Spinal cord (tissue), 10 donors: Measurements from ENCODE around the gene PPP1R9A. TPM values are rescaled to one million over a fixed set of nuclear protein-coding genes. Genes with fewer than 3 reads are reported as not detected.
A peak's percentile ranks its signal among the peaks of the same experiment; 100 is the strongest.

Experiments
- DNase-seq, 6 donors: peaks; one replicate each; pipeline versions ENCODE4 v3.0.0 to v3.0.0-alpha.2; 2013 to 2015; ENCODE audit warnings: low spot score in 6 of 6, low read depth in 4 of 6
- H3K27ac ChIP-seq: one replicate; pipeline ENCODE4 v1.5.1; 2013; ENCODE audit warnings: low read depth, low read length, control low read depth
- H3K27me3 ChIP-seq: one replicate; pipeline ENCODE4 v1.6.1; 2013; ENCODE audit warnings: low read length; ENCODE audit not compliant: control insufficient read depth, insufficient read depth
- H3K36me3 ChIP-seq: one replicate; pipeline ENCODE4 v1.6.1; 2013; ENCODE audit warnings: low read length; ENCODE audit not compliant: control insufficient read depth, insufficient read depth
- H3K4me1 ChIP-seq: one replicate; pipeline ENCODE4 v1.6.1; 2013; ENCODE audit warnings: low read length; ENCODE audit not compliant: control insufficient read depth, insufficient read depth
- H3K4me3 ChIP-seq: one replicate; pipeline ENCODE4 v1.5.1; 2013; ENCODE audit warnings: low read depth, low read length, control low read depth
- H3K9me3 ChIP-seq: one replicate; pipeline ENCODE4 v1.6.1; 2013; ENCODE audit warnings: low read length; ENCODE audit not compliant: control insufficient read depth, insufficient read depth
- whole genome bisulfite sequencing: methylation state at CpG from one replicate; pipeline ENCODE4 v1.1.5; 2013; ENCODE audit warnings: missing lambda C conversion rate; ENCODE audit not compliant: insufficient coverage; 5-methylcytosine and 5-hydroxymethylcytosine counted together
- polyA plus RNA-seq, 2 donors: library from polyadenylated mRNA; unstranded; fragments of 120-200 nt; gene quantifications; one replicate each; pipeline ENCODE4 v1.2.1, GENCODE V29; 2013; ENCODE audit not compliant: insufficient read length in 2 of 2
- total RNA-seq, 2 donors: library from RNA; depleted of rRNA in 1 of 2; stranded (reverse); fragments of 120-200 nt in 1 of 2; fragments of >200 nt in 1 of 2; gene quantifications; one replicate each; pipeline versions ENCODE4 v1.2.3 to v1.2.4, GENCODE V29; 2013 to 2014
- donor health status: healthy.

Gene PPP1R9A
- total and polyA plus RNA-seq, 4 donors = 23.4 to 69.9 (median 38.0) TPM

DNA sequence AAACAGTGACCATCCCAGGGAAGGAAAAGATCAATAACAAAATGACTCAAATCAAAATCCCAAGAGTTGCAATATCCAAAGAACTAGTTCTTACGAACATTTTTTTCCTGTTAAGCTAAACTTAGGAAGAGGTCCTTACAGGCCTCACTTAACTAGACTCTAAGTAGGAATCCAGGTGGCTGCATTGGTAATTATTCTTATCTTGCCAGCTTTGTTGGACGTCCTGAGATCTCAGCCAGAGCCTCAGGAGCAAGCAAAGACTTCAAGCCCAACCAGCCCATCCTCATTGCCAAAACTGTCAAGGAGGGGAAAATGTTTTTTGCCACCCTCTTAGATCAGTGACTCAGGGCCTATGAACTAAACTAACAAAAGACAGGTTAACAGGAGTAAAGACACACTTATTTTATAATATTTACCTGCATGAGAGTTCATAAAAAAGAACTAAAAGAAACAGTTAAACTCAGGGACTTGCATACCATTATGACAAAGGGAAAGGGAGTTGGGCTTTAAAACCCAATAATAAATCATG is 18.3 kb upstream of the PPP1R9A start:
- Histone ChIP-seq H3K4me1 (no peaks in the 10 kb centered on the region), H3K27ac (no peak overlapping the region), H3K27me3 (no peaks in the 10 kb centered on the region), H3K4me3 (no peak overlapping the region), H3K36me3 (no peaks in the 10 kb centered on the region), H3K9me3 (no peaks in the 10 kb centered on the region)
- 80% methylated on average over 1 of the region's 2 CpGs for WGBS
- no peak for DNase-seq

DNA sequence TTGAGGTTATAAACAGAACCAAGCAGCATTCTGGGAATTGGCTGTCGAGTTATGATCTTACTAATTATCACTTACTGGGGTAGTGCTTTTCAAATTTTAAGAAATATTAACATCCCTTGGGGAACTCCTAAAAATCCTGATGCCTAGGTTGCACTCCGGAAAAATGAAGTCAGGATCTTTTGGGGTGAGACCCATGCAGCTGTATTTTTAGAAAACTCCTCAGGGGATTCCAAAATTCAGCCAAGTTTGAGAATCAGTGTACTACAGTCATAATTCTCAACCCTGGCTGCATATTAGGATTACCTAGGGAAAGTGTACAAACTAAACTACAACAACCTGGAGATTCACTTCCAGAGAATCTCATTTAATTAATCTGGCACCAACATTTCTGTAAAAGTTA is 17.2 kb upstream of the PPP1R9A start:
- H3K27me3 ChIP-seq = no peaks in the 10 kb centered on the region
- H3K4me1 ChIP-seq = no peaks in the 10 kb centered on the region
- no CpG with 5 or more reads among the region's 2 CpGs for WGBS
- no peaks in the 10 kb centered on the region for H3K36me3 ChIP-seq
- no peak overlapping the region for H3K27ac ChIP-seq
- H3K9me3 ChIP-seq = no peaks in the 10 kb centered on the region
- DNase-seq = no peak
- H3K4me3 ChIP-seq = no peak overlapping the region

DNA sequence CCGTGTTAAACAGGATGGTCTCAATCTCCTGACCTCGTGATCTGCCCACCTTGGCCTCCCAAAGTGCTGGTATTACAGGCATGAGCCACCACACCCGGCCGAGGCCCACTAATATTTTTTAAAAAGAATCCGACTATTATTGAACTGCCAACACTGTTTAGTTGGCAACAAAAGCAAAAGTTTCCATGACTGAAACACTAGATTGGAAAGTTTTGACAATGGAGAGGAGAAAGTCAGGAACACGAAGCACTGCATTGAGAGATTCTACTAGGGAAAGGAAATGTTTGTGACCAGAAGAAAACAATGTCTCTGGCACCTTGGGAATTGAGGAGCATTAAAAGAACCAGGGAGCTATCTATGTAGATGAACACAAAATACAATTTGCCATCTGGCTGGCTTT is 13.7 kb upstream of the PPP1R9A start:
- Histone ChIP-seq H3K4me1 (no peaks in the 10 kb centered on the region), H3K27me3 (no peaks in the 10 kb centered on the region), H3K27ac (no peak overlapping the region), H3K36me3 (no peaks in the 10 kb centered on the region), H3K9me3 (no peaks in the 10 kb centered on the region), H3K4me3 (no peak overlapping the region)
- DNase-seq = no peak
- WGBS = 85% methylated on average over 5 of the region's 6 CpGs

DNA sequence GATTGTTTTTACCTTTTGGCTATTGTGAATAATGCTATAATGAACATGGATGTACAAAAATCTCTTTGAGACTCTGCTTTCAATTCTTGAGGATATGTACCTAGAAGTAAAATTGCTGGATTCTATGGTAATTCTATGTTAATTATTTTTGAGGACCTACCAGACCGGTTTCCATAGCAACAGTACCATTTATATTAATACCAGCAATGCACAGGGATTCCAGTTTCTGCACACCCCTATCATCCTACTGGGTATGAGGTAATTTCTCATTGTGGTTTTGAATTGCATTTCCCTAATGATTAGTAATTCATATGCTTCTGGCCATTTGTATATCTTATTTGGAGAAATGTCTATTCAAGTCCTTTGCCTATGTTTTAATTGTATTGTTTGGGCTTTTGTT is 9.9 kb upstream of the PPP1R9A start:
- Histone ChIP-seq H3K27ac (no peak overlapping the region), H3K36me3 (no peaks in the 10 kb centered on the region), H3K9me3 (no peaks in the 10 kb centered on the region), H3K4me1 (no peaks in the 10 kb centered on the region), H3K27me3 (no peaks in the 10 kb centered on the region), H3K4me3 (no peak overlapping the region)
- peak in 1 of 6 donors; percentile 51 for DNase-seq
- no CpG with 5 or more reads among the region's 1 CpG for WGBS

DNA sequence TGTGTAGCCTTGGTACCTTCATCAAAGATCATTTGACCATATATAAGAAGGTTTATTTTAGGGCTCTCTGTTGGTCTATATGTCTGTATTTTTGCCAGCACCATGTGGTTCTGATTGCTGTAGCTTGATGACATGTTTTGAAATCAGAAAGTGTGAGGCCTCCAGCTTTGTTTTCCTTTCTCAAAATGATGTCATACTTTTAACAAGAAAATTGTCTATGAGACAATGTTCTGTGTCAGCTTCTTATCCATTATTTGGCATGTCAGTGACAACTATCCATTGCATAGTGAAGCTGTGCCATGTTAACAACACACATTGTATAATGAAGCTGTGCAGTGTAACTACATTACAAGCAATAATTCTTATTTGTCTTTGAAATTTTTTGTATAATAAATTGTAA is 9.1 kb upstream of the PPP1R9A start:
- Histone ChIP-seq H3K9me3 (no peaks in the 10 kb centered on the region), H3K4me1 (no peaks in the 10 kb centered on the region), H3K27me3 (no peaks in the 10 kb centered on the region), H3K27ac (no peak overlapping the region), H3K36me3 (no peaks in the 10 kb centered on the region), H3K4me3 (no peak overlapping the region)
- no peak for DNase-seq

DNA sequence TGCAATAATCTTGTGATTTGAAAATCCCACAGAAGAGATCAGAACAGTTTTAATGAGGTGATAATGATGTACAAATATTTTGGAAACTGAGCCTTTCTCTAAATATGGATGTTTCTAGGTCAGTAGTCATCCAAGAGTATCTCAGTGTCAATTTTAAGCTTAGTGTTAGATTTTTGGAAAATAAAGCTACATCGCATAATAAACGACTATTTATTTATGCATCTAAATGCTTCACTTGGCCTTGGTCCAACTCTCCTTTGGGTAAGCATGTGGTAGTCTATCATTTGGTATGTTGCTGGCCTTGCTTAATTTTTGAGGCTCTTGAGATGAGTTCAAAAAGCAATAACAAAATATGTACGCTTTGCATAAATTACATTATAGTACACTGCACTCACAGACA is 5.4 kb upstream of the PPP1R9A start:
- peak in 1 of 6 donors; percentile 66 for DNase-seq
- Histone ChIP-seq H3K27me3 (no peaks in the 10 kb centered on the region), H3K36me3 (no peaks in the 10 kb centered on the region), H3K27ac (no peak overlapping the region), H3K9me3 (no peaks in the 10 kb centered on the region), H3K4me3 (no peak overlapping the region), H3K4me1 (peaks cover under 1% of the 10 kb centered on the region)
- WGBS = no CpG with 5 or more reads among the region's 3 CpGs

DNA sequence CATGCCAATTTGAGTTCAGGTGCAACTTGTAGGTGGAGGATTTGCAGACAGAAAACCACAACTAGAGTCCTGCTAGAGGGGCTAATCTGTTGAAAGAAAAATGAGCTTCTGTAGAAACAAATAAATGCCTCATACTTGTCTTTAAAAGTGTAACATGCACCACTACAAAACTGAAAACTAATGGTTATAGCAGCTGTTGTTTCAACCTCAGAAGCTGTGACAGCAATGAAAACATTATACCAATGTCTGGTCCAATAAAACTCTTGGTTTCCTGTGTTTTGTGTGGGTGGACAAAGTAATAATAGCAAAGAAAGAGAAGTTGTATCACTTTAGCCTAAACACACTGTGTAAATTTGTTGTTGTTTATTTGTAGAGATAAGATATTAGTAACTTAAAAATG is 3.4 kb upstream of the PPP1R9A start:
- no peak for DNase-seq
- no peaks in the 10 kb centered on the region for H3K36me3 ChIP-seq
- no peak overlapping the region for H3K27ac ChIP-seq
- no peaks in the 10 kb centered on the region for H3K27me3 ChIP-seq
- peaks cover 6% of the 10 kb centered on the region for H3K4me1 ChIP-seq
- H3K9me3 ChIP-seq = no peaks in the 10 kb centered on the region
- no peak overlapping the region for H3K4me3 ChIP-seq

DNA sequence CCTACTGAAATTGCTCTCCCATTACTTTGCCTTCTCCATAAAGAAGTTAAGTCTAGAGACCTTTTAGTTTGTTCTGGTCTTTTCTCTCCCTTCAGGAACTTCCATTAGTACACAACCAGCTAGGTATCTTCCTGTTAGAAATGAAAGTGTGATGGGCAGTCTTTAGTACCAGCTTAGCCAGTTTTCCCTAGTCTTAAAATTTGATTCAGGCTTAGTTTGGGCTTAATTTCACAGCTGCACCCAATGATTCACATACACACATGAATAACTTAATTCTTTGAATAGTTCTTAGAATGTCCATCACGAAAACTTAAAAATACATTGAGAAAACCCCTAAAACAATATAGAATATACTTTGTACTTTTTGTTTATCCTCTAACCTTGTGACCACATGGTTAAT is 2.4 kb upstream of the PPP1R9A start:
- Histone ChIP-seq H3K9me3 (no peaks in the 10 kb centered on the region), H3K36me3 (no peaks in the 10 kb centered on the region), H3K27ac (no peak overlapping the region), H3K4me1 (peaks cover 6% of the 10 kb centered on the region), H3K27me3 (no peaks in the 10 kb centered on the region), H3K4me3 (no peak overlapping the region)
- no CpG with 5 or more reads among the region's 1 CpG for WGBS
- no peak for DNase-seq

DNA sequence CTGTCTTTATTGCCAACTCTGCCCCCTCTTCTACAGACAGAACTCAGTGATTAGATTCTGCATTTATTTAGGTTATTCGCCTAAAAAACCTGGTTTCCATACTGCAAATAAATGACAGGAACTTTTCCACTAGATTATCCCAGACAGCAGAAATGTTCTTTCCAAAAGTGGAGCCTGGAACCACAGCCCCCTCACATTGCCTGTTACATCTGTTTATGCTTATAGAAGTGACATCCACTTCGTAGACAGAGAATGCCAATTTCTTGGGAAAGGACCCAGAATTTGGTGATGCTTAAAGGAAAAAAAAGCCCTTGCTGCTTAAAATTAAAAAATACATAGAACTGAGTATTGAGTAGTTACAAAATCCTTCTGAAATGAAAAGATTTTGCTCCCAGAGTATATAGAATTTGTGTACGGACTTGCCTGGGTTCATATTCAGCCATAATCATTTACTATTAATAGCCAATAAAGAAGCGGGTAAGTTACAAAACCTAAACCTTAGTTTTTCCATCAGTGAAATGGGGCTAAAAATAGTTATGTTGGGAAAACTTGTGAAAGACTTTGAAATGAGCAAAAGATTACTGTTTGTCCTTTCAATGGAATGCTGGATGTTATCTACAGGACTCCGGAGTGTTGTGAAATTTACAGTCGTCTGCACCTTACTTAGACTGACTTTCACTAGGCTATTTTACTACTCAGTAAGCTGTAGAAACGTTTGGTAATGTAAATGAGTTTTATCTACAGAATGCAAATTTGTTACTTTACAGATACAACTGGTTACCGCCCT is 1.1 kb upstream of the PPP1R9A start:
- Histone ChIP-seq H3K36me3 (no peaks in the 10 kb centered on the region), H3K9me3 (no peaks in the 10 kb centered on the region), H3K4me1 (peaks cover 6% of the 10 kb centered on the region), H3K27ac (no peak overlapping the region), H3K27me3 (no peaks in the 10 kb centered on the region), H3K4me3 (no peak overlapping the region)
- 83% methylated on average over 1 of the region's 8 CpGs for WGBS
- no peak for DNase-seq

DNA sequence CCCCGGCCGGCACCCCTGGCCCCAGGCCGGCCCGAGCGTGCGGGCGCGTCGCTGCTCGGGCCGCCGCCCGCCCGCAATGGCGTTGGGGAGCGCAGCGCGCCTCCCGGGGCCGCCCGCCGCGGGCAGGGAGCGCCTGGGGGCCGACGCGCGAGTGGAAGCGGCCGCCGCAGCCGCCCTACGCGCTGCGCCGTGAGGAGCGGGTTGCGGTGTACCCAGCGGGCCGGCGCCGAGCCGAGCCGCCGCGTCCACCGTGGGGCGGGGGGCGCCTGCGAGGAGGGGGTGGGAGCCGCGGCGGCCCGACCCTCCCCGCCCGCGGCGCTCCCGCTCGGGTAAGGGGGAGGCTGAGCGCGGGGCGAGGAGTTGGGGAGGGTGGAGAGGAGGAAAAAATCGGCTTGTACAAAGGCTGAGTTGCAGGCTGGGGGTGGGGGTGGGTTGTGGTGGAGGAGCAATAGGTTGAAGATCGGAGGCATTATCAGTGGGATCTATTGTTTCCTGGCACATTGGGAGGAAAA is 473 bp downstream of the PPP1R9A start:
- Histone ChIP-seq H3K9me3 (no peaks in the 10 kb centered on the region), H3K36me3 (no peaks in the 10 kb centered on the region), H3K4me1 (peaks cover 6% of the 10 kb centered on the region), H3K27me3 (no peaks in the 10 kb centered on the region), H3K27ac (peak overlapping the region; percentile 89), H3K4me3 (peak overlapping the region; percentile 74)
- under 1% methylated on average over 60 of the region's 65 CpGs for WGBS
- DNase-seq = peak in 5 of 6 donors; percentile 53 to 93 (median 64)
